SK-N-SH treated with all-trans-retinoic acid at 6 μM for 48 hours (cell line): ENCODE data around the gene UFM1.

ENCODE experiments used
- ATAC-seq: fragments of 200-7000 bp; cut with Tn5 transposase; 3 replicates; pipeline ENCODE4 v1.9.1; 2020; ENCODE audit warnings: mild to moderate bottlenecking, moderate library complexity
- ARNTL ChIP-seq: fragments of 450-650 bp; formaldehyde crosslinking; IDR thresholded peaks from 2 replicates; pipeline ENCODE4 v1.5.0; 2020; ENCODE audit warnings: low read depth, mild to moderate bottlenecking, moderate library complexity, borderline replicate concordance
- BACH2 ChIP-seq: fragments of 250-450 bp; sonication (Bioruptor Pico); IDR thresholded peaks from 2 replicates; pipeline ENCODE4 v1.9.0; 2021; ENCODE audit warnings: mild to moderate bottlenecking, borderline replicate concordance
- CREB5 ChIP-seq: fragments of 250-450 bp; sonication (Bioruptor Pico); IDR thresholded peaks from 2 replicates; pipeline ENCODE4 v1.5.1; 2020; ENCODE audit warnings: low read depth, mild to moderate bottlenecking, moderate library complexity
- CSDC2 ChIP-seq: fragments of 250-450 bp; sonication (Bioruptor Pico); IDR thresholded peaks from 2 replicates; pipeline ENCODE4 v1.5.0; 2020; ENCODE audit warnings: mild to moderate bottlenecking, moderate library complexity
- ESRRG ChIP-seq: fragments of 250-450 bp; sonication (Bioruptor Pico); IDR thresholded peaks from 2 replicates; pipeline ENCODE4 v1.6.1; 2021; ENCODE audit warnings: mild to moderate bottlenecking
- GLIS3 ChIP-seq: fragments of 250-450 bp; sonication (Bioruptor Pico); IDR thresholded peaks from 2 replicates; pipeline ENCODE4 v1.5.0; 2020; ENCODE audit warnings: mild to moderate bottlenecking, moderate library complexity
- ISL1 ChIP-seq: fragments of 250-450 bp; sonication (Bioruptor Pico); IDR thresholded peaks from 2 replicates; pipeline ENCODE4 v2.1.2; 2022; ENCODE audit warnings: mild to moderate bottlenecking, moderate library complexity
- OSR1 ChIP-seq: fragments of 250-450 bp; sonication (Bioruptor Pico); IDR thresholded peaks from 2 replicates; pipeline ENCODE4 v1.8.0; 2022; ENCODE audit warnings: moderate library complexity, mild to moderate bottlenecking, inconsistent platforms
- POU6F1 ChIP-seq: fragments of 250-450 bp; sonication (Bioruptor Pico); IDR thresholded peaks from 2 replicates; pipeline ENCODE4 v1.8.0; 2021; ENCODE audit warnings: low read depth, mild to moderate bottlenecking, moderate library complexity, borderline replicate concordance
- SNAI2 ChIP-seq: fragments of 250-450 bp; sonication (Bioruptor Pico); IDR thresholded peaks from 2 replicates; pipeline ENCODE4 v1.5.0; 2020; ENCODE audit warnings: mild to moderate bottlenecking, moderate library complexity
- TCF4 ChIP-seq: fragments of 250-450 bp; sonication (Bioruptor Pico); IDR thresholded peaks from 2 replicates; pipeline ENCODE4 v1.8.0; 2021; ENCODE audit warnings: mild to moderate bottlenecking, moderate library complexity, borderline replicate concordance
- TOX ChIP-seq: fragments of 250-450 bp; sonication (Bioruptor Pico); IDR thresholded peaks from 2 replicates; pipeline ENCODE4 v1.8.0; 2021; ENCODE audit warnings: mild to moderate bottlenecking, moderate library complexity, borderline replicate concordance
- TSHZ2 ChIP-seq: fragments of 250-450 bp; sonication (Bioruptor Pico); IDR thresholded peaks from 2 replicates; pipeline ENCODE4 v1.5.0; 2020; ENCODE audit warnings: mild to moderate bottlenecking, moderate library complexity
- ZC3H10 ChIP-seq: fragments of 250-450 bp; sonication (Bioruptor Pico); IDR thresholded peaks from 2 replicates; pipeline ENCODE4 v1.5.1; 2021; ENCODE audit warnings: mild to moderate bottlenecking, moderate library complexity
- ZFP3 ChIP-seq: fragments of 250-450 bp; sonication (Bioruptor Pico); IDR thresholded peaks from 2 replicates; pipeline ENCODE4 v1.5.0; 2020; ENCODE audit warnings: mild to moderate bottlenecking, moderate library complexity
- ZFP30 ChIP-seq: fragments of 450-650 bp; formaldehyde crosslinking; IDR thresholded peaks from 2 replicates; pipeline ENCODE4 v1.5.0; 2022; ENCODE audit warnings: mild to moderate bottlenecking, moderate library complexity
- ZNF565 ChIP-seq: fragments of 450-650 bp; formaldehyde crosslinking; conservative IDR thresholded peaks from 2 replicates; pipeline ENCODE4 v1.5.0; 2020; ENCODE audit warnings: low read depth, mild to moderate bottlenecking, moderate library complexity
- ZNF70 ChIP-seq: fragments of 450-650 bp; formaldehyde crosslinking; IDR thresholded peaks from 2 replicates; pipeline ENCODE4 v1.5.0; 2020; ENCODE audit warnings: mild to moderate bottlenecking, moderate library complexity
- ZNF8 ChIP-seq: fragments of 450-650 bp; formaldehyde crosslinking; IDR thresholded peaks from 2 replicates; pipeline ENCODE4 v1.5.0; 2020; ENCODE audit warnings: mild to moderate bottlenecking, moderate library complexity
- TF ChIP-seq, protein P1 (sequence below): fragments of 250-450 bp; sonication (Bioruptor Pico); IDR thresholded peaks from 2 replicates; pipeline ENCODE4 v1.8.0; 2020; ENCODE audit warnings: mild to moderate bottlenecking, moderate library complexity, borderline replicate concordance

The UFM1 gene

DNA sequence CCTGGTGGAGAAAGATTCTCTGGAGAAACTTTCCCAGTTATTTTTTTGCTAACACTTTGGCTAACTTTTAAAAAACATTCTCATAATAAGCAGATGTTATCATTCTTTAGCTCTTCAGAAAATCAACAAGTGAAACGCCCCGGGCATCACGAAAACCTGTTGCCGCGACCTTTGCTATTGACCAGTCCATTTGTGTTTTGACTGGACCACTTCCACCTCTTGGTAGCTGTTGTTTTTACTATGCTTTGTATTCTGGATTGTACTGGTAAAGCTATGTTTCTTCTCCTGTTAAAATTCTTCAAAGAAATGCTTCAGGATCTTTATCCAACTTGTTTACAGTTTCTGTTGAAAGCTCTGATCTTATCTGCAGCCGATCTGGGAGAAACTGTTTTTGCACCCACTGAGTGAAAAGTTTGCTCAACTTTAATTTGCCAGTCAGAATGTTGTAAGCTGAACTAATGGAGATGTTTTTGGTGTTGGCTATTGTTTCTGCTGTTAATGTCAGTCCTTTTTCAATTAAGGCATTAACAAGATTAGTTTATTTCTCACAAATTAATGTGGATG, 23.3 kb downstream of the UFM1 start:
- ATAC-seq: no peak
- TF ChIP-seq SNAI2 (CRISPR knock-in tag) (no peak), OSR1 (no peak), TCF4 (CRISPR knock-in tag) (no peak), ARNTL (CRISPR knock-in tag) (no peak), ZC3H10 (CRISPR knock-in tag) (no peak), ZFP30 (CRISPR knock-in tag) (no peak), ZNF70 (CRISPR knock-in tag) (no peak), POU6F1 (CRISPR knock-in tag) (no peak), ZFP3 (no peak), TSHZ2 (no peak), ISL1 (CRISPR knock-in tag) (no peak), GLIS3 (CRISPR knock-in tag) (no peak), BACH2 (no peak), CREB5 (CRISPR knock-in tag) (no peak), TOX (no peak), ZNF8 (CRISPR knock-in tag) (no peak), ZNF565 (CRISPR knock-in tag) (no peak), ESRRG (CRISPR knock-in tag) (no peak), CSDC2 (CRISPR knock-in tag) (no peak)
- TF ChIP-seq, protein P1, sequence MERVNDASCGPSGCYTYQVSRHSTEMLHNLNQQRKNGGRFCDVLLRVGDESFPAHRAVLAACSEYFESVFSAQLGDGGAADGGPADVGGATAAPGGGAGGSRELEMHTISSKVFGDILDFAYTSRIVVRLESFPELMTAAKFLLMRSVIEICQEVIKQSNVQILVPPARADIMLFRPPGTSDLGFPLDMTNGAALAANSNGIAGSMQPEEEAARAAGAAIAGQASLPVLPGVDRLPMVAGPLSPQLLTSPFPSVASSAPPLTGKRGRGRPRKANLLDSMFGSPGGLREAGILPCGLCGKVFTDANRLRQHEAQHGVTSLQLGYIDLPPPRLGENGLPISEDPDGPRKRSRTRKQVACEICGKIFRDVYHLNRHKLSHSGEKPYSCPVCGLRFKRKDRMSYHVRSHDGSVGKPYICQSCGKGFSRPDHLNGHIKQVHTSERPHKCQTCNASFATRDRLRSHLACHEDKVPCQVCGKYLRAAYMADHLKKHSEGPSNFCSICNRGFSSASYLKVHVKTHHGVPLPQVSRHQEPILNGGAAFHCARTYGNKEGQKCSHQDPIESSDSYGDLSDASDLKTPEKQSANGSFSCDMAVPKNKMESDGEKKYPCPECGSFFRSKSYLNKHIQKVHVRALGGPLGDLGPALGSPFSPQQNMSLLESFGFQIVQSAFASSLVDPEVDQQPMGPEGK: no peak

GRCh38 chr13:38376546-38376945, 26.9 kb downstream of the UFM1 start:
- ATAC-seq: no peak
- TF ChIP-seq ZNF8 (CRISPR knock-in tag) (no peak), SNAI2 (CRISPR knock-in tag) (no peak), OSR1 (no peak), BACH2 (no peak), TOX (no peak), ARNTL (CRISPR knock-in tag) (no peak), POU6F1 (CRISPR knock-in tag) (no peak), ZFP3 (no peak), CREB5 (CRISPR knock-in tag) (no peak)

GRCh38 chr13:38381890-38382289, 32.2 kb downstream of the UFM1 start:
- TF ChIP-seq OSR1 (no peak), ZNF70 (CRISPR knock-in tag) (no peak), TSHZ2 (no peak), BACH2 (no peak), TCF4 (CRISPR knock-in tag) (no peak), ESRRG (CRISPR knock-in tag) (no peak)
- ATAC-seq: no peak
